GM13976 (cell line): ENCODE results near the gene TLR9.

ENCODE experiments used
- DNase-seq: peaks from one replicate; pipeline ENCODE4 v3.0.0; 2012; ENCODE audit warnings: low spot score
- in situ Hi-C: fragments of 300-500 bp; cut with MboI; formaldehyde crosslinking; loops from one replicate; pipeline ENCODE4 v1.12.0; 2022; ENCODE audit warnings: low sequenced_read_pairs, mixed read lengths, inconsistent platforms; ENCODE audit not compliant: unreplicated experiment
- TF ChIP-seq, protein P1 (sequence below): IDR thresholded peaks from 2 replicates; pipeline ENCODE4 v1.5.1; 2012; ENCODE audit warnings: borderline replicate concordance, mild to moderate bottlenecking; ENCODE audit not compliant: insufficient read depth; ENCODE audit errors: extremely low read depth, missing control alignments, control extremely low read depth

Gene TLR9

DNA sequence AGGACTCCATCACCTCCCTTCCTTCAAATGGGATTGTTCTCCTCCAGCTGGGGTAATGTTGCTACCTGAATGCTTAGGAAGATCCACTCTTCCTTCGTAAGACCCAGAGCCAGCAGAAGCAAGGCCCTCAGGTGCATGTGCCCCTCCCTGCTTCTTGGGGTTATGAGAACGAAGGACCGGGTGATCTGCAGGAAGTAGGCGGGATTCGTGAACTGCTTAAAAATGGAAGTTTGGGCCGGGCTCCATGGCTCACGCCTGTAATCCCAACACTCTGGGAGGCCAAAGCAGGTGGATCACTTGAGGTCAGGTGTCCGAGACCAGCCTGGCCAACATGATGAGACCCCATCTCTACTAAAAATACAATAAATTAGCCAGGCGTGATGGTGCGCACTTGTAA, 8.0 kb downstream of the TLR9 start:
- TF ChIP-seq, protein P1, sequence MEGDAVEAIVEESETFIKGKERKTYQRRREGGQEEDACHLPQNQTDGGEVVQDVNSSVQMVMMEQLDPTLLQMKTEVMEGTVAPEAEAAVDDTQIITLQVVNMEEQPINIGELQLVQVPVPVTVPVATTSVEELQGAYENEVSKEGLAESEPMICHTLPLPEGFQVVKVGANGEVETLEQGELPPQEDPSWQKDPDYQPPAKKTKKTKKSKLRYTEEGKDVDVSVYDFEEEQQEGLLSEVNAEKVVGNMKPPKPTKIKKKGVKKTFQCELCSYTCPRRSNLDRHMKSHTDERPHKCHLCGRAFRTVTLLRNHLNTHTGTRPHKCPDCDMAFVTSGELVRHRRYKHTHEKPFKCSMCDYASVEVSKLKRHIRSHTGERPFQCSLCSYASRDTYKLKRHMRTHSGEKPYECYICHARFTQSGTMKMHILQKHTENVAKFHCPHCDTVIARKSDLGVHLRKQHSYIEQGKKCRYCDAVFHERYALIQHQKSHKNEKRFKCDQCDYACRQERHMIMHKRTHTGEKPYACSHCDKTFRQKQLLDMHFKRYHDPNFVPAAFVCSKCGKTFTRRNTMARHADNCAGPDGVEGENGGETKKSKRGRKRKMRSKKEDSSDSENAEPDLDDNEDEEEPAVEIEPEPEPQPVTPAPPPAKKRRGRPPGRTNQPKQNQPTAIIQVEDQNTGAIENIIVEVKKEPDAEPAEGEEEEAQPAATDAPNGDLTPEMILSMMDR, result no peak
- no peak for DNase-seq
- in situ Hi-C loops, result no loop called here

DNA sequence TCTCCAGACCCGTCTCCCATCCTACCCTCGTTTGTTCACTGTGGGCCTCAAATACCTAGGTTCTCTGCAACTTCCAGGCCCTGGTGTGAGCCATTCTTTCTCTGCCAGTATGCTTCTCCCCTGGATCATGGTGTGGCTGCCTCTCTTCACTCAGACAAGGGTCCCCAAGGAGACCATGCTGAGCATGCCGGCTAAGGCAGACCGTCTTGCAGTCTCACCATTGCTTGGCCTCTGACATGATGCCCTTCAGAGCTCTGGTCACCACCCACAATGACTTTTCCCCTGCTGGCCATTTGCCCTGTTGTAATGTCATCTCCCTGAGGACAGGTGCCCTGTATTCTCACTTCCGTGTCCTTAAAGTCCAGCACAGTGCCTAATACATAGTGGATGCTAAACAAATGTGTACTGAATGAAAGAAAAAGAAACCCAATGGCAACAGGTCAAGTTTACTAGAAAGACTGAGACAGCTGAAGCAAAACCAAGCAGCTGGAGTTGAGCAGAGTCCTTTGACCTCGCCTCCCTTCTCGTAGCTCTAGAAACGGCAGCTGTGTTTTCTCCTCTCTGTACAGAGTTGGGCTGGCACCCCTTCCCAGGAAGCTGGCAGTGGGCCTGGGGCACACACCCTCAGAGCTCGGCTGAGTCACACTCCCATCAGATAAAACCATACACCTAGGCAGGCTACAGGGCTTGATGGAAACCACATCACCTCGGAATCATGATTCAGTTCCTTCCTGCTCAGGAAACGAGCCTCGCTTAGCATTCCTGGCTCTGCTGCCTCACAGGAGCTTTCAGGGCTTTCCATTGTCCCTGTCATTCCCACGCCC, 8.6 kb downstream of the TLR9 start:
- no peak for DNase-seq
- TF ChIP-seq, protein P1, result no peak
- in situ Hi-C loops, result no loop called here

DNA sequence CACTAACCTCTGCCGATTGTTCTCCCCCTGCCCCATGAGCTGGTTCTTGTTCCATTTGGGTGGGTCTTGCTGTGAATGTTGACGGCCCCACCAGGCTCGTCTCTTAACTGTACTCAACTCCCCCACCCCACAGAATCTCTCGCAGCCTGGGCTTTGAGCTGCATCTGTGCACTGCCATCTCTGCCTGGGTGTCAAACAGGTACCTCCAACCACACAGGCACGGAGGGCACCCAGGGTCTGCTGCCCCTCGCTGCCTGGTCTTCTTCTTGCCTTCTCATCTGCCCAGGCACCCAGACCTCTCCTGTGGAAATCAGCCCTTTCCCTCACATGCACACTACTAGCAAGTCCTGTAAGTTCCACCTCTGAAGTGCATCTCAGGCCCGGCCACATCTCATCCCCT, 10.1 kb downstream of the TLR9 start:
- in situ Hi-C loops, result no loop called here
- TF ChIP-seq, protein P1, result no peak

DNA sequence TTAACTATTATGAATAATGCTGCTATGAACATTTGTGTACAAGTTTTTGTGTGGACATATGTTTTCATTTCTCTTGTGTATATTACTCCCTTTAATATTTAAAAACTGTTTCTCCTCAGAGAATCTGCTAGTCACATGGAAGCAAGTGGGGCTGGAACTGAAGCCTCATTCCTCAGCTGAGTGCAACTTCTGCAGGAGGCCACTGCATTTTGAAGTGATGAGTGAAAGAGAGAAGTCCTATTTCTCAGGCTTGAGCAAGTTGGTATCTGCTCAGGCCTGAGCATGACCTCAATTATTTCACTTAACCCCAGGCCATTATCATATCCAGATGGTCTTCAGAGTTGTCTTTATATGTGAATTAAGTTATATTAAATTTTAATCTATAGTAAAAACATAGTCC, 11.5 kb downstream of the TLR9 start:
- TF ChIP-seq, protein P1, result no peak
- in situ Hi-C loops, result no loop called here
- no peak for DNase-seq

More for the DNA sequence above, 10.1 kb downstream of the TLR9 start:
- no peak for DNase-seq

DNA sequence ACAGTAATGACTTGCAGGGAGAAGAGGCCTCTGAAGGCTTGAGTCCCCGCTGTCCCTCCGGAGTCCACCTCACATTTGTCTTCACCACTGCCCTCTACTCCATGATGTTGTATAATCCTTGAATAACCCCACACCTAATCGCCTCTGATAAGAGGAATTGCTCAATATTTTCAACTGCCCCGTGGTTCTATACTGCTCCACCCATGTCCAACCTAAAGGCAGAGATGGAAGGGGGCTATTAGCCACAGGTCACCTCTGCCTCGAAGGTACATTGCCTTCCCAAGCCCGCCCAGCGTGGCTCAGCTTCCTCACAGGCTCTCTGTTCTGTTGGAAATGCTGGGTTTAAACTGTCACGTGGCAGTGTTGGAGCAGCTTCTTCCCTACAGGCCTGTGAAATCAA, 12.4 kb downstream of the TLR9 start:
- TF ChIP-seq, protein P1, result no peak
- no peak for DNase-seq
- in situ Hi-C loops, result no loop called here

DNA sequence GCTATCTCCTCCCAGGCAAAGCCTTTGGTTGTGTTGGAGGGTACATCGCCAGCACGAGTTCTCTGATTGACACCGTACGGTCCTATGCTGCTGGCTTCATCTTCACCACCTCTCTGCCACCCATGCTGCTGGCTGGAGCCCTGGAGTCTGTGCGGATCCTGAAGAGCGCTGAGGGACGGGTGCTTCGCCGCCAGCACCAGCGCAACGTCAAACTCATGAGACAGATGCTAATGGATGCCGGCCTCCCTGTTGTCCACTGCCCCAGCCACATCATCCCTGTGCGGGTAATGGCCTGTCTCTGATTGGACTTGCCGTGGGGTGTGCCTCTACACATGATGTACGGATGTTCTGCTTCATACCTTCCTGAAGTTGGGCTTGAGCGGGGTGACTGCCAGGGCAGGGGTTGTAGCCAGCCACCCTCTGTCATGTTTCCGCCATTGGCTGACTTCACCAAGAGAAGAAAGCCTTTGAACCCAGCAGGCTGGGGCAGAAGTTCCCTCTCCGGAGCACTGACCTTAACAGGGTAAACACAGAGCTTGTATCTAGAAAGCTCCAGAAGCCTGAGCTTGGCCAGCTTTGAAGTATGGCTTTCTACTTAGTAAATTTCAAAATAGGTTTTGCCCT, 14.1 kb downstream of the TLR9 start:
- no peak for DNase-seq
- in situ Hi-C loops, result no loop called here
- TF ChIP-seq, protein P1, result no peak

DNA sequence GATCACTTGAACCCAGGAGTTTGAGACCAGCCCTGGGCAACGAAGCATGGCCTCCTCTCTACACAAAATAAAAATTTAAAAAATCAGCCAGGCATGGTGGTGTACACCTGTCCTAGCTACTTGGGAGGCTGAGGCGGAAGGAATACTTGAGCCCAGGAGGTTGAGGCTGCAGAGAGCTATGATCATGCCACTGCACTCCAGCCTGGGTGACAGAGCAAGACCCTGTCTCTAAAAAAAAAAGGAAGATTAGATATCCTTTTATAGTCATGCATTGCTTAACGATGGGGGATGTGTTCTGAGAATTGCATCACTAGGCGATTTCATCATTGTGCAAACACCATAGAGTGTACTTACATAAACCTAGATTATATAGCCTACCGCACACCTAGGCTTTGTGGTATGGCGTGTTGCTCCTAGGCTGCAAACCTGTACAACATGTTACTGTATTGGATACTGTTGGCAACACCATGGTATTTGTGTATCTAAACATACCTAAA, 14.8 kb downstream of the TLR9 start:
- TF ChIP-seq, protein P1, result no peak
- in situ Hi-C loops, result no loop called here
- DNase-seq, result no peak
